Mesodermal cell (in vitro differentiated cells): Measurements from ENCODE around the gene ZDHHC1.
A peak's percentile ranks its signal among the peaks of the same experiment; 100 is the strongest.

Experiments
- H3K27ac ChIP-seq: 2 replicates; pipeline ENCODE4 v1.7.0; 2013; ENCODE audit warnings: mild to moderate bottlenecking, low read depth, low read length, moderate library complexity; ENCODE audit not compliant: severe bottlenecking
- H3K36me3 ChIP-seq: 2 replicates; pipeline ENCODE4 v1.7.1; 2013; ENCODE audit warnings: mild to moderate bottlenecking, low read length, moderate library complexity; ENCODE audit not compliant: control insufficient read depth, insufficient read depth
- H3K4me1 ChIP-seq: one replicate; pipeline ENCODE4 v1.7.1; 2013; ENCODE audit warnings: mild to moderate bottlenecking, low read length; ENCODE audit not compliant: insufficient read depth, control insufficient read depth, poor library complexity, severe bottlenecking
- H3K4me3 ChIP-seq: 2 replicates; pipeline ENCODE4 v1.7.0; 2013; ENCODE audit warnings: low read length, control low read depth, mild to moderate bottlenecking; ENCODE audit not compliant: insufficient read depth, poor library complexity, severe bottlenecking; ENCODE audit errors: extremely low read depth
- H3K9me3 ChIP-seq: 2 replicates; pipeline ENCODE4 v1.7.1; 2013; ENCODE audit warnings: mild to moderate bottlenecking, low read length, moderate library complexity; ENCODE audit not compliant: control insufficient read depth
- WGBS, 2 experiments: methylation state at CpG; one replicate each; pipeline ENCODE4 v1.1.5; 2013; ENCODE audit warnings: missing lambda C conversion rate in 2 of 2; ENCODE audit not compliant: insufficient coverage in 2 of 2; 5-methylcytosine and 5-hydroxymethylcytosine counted together

Gene ZDHHC1

DNA sequence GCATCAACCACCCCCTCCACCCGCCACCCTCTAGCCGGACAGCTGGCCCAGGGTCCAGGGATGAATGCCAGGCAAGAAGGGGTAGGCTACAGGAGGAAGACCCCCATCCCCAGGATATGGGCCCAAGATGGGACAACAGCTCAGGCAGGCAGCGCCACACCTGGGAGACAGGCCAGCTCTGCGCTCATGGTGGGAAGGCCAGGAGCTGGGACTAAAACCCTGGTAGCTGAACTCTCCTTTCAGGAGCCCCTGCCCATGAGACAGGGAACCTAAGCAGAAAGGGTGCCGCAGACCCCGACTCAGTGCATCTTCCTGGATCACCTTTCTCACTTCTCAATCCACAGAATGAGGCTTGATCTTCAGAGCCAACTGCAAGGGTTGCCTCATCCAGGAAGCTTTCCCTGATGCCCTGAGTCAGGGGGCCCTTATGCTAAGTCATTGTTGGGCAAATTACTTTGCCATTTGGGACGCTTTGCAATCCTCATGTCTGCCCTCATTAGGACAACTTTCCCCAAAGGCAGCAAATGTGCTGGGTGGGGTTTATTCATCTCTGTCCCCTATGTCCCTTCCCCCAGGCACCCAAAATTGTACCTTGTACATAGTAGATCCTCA, 9.0 kb downstream of the ZDHHC1 start:
- Histone ChIP-seq H3K36me3 (no peaks in the 10 kb centered on the region), H3K4me1 (peaks cover 17% of the 10 kb centered on the region), H3K4me3 (no peak overlapping the region), H3K27ac (no peak overlapping the region), H3K9me3 (no peaks in the 10 kb centered on the region)
- 91 to 100% methylated on average over 4 to 5 of the region's 7 CpGs for WGBS, 2 experiments

DNA sequence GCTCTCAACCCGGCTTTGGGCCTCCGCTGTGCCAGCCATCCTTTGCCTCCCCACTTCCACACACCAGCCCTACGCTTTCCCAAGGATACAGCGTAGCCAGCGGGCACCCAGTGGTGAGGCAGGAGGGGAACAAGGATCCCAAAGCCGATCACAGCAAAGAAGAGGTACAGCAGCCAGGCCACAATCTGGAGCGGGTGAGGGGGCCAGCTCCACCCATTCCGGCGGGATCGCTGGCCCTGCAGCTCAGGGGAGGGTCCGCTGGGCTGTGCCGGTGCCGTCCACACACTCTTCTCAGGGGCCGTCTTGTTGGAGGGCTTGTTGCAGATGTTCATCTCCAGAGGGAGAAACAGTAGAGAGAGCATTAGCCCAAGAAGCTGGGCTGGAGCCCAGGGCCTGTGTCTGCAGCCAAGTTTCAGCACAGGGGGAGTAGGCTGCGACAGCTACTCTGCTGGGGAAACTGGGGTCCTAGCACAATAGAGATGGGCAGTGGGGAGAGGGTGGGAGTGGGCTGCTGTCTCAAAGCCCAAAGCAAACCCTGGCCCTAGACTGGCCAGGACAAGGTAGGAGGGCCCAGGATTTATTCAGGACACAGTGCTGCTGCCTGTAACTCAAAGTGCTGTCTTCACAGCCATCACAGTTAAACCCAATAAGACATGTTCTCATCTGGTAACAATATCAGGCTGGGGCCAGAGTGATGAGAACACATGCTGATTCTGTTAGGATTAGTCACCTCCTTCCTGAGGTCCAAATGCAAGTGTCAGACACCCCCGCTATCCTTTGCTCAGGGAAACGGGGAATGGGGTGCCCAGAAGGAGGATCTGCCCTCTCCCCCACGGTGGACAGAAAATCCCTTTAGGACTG, 9.9 kb downstream of the ZDHHC1 start:
- no peaks in the 10 kb centered on the region for H3K9me3 ChIP-seq
- H3K4me3 ChIP-seq = no peak overlapping the region
- WGBS, 2 experiments = 78 to 85% methylated on average over 16 to 17 of the region's 18 CpGs
- H3K27ac ChIP-seq = peak overlapping the region; percentile 16
- no peaks in the 10 kb centered on the region for H3K36me3 ChIP-seq
- H3K4me1 ChIP-seq = peaks cover 15% of the 10 kb centered on the region

DNA sequence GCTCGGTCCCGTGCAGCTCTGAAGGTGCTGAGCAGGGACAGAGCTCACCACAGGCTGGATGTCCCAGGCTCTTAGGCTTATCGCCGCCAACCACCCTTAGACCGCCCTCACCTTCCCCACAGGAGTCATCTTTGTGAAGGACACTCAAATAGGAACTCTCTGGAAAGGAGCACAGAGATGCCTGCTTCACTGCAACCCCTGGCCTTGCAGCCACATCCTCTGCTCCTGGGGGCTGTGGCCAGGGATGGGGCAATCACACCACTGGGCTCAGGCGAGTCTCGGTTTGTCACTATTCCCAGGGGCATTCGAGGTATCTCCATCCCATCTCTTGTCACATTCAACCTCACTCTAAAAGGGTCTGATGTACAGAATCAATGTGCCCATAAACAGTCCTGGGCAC, 10.9 kb downstream of the ZDHHC1 start:
- Histone ChIP-seq H3K27ac (no peak overlapping the region), H3K36me3 (no peaks in the 10 kb centered on the region), H3K4me3 (no peak overlapping the region), H3K4me1 (peaks cover 15% of the 10 kb centered on the region), H3K9me3 (no peaks in the 10 kb centered on the region)
- WGBS, 2 experiments = 93% methylated on average over 6 to 7 of the region's 8 CpGs

DNA sequence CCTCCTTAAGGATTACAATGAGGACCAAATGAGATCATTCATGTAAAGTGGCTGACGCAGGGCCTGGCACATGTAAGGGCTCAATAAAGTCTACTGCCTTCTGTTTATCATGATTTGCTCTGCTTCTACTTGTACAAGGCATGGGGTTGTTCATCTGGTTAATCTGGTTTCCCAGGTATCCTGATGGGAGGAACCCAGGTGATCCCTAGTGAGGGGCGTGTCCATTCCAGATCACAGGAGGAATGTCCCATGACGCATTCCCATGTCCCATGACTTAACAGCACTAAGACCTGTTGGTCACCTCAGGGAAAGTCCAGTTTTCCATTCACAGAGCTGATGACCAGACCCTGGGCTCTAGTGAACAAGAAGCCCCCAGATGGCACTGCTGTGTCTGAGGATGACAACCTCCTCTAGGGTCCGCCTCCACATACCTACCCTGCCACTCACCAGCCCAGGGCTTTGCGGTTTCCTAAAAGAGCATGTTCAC, 11.5 kb downstream of the ZDHHC1 start:
- no peaks in the 10 kb centered on the region for H3K36me3 ChIP-seq
- H3K9me3 ChIP-seq = no peaks in the 10 kb centered on the region
- H3K4me1 ChIP-seq = peaks cover 15% of the 10 kb centered on the region
- 89 to 96% methylated on average over 3 to 5 of the region's 5 CpGs for WGBS, 2 experiments
- H3K4me3 ChIP-seq = no peak overlapping the region
- H3K27ac ChIP-seq = no peak overlapping the region

DNA sequence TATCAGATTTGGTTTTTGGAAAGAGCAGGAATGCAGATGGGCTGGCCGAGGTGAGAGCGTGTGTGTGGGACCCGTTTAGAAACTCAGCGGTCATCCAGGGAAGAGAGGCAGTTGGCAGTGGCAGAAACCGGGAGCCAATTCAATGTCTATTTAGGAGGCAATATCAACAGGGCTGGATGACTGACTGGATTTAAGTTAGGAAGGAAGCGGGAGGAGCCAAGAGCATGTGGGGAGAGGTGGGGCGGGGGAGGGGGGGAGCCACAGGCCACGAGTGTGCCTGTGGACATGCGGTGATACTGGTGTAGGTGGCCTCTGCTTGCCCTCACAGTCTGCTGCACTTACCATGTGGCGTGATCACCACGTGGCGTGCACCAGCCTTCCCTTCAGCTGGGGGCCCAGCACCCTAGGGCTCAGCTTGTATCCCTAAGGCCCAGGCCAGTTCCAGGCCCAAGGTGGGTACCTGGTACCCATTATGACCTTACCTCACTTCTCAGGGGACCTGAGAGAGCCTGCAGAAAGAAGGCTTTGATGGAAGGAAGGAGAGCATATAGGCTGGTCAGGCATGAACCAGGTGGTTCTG, 12.2 kb downstream of the ZDHHC1 start:
- WGBS, 2 experiments = 94 to 95% methylated on average over 12 of the region's 12 CpGs
- H3K27ac ChIP-seq = no peak overlapping the region
- peaks cover 15% of the 10 kb centered on the region for H3K4me1 ChIP-seq
- H3K36me3 ChIP-seq = no peaks in the 10 kb centered on the region
- H3K9me3 ChIP-seq = no peaks in the 10 kb centered on the region
- H3K4me3 ChIP-seq = no peak overlapping the region

DNA sequence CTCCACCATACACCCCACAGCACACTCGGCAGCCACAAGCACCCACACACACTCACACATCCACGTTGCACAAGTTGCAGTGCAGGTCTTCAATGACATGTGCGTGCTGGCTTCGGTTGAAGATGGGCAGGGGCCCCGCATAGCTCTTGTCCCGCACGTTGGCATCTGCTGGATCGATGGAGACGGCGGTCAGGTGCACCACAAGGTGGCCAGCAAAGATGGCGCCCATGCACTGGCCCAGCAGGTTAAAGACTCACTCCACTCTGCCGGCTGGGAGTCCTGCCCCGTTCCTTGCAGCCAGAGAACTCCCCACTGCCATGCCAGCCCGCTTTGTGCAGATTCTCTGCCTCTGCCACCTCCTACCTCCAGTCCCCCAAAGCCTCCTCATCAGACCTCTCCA, 15.4 kb downstream of the ZDHHC1 start:
- no peak overlapping the region for H3K27ac ChIP-seq
- peaks cover 14% of the 10 kb centered on the region for H3K4me1 ChIP-seq
- no peak overlapping the region for H3K4me3 ChIP-seq
- H3K36me3 ChIP-seq = no peaks in the 10 kb centered on the region
- no peaks in the 10 kb centered on the region for H3K9me3 ChIP-seq
- WGBS, 2 experiments = 92 to 99% methylated on average over 11 to 13 of the region's 14 CpGs

DNA sequence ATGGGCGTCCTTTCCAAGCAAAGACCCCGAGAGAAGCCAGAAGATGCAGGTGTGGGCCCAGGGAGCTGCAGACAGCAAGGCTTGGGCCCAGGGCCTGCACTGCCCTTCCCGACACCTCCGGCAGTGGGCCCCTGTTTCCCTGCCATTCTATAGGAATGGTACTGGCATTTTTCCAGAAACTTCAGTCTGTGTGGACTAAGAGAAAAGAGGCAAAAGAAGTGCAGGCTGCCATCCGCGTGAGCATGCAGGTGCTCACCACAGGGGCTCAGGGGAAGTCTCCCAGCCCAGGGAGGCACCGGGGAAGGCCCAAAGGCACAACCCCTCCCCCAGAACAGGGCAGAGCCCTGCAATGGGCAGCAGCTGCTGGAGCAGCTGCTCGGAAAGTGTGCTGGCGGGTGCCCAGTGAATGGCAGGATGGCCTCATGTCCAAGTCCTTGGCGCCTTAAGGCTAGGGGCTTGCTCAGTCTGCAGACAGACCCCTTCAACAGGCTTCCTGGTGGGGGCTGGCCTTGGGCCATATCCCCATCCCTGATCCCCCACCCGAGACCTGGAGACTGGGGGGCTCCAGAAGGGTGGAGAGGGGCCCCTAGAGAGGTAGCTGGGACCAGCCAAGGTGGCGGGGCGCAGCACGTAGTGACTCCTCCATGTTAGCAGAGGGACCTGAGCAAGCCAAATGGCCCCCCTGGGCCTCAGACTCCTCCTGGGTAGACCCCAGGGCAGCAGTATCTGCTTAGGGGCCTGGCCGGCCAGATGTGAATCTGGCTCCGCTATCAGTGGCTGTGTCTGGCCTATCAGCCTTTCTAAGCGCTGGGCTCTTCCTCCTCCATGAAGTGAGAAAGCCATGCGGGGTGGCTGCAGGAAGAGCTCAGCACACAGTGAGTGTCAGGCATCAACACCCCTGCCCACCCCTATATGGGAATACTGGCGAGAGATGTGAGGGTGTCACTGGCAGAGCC, 16.2 kb downstream of the ZDHHC1 start:
- WGBS, 2 experiments = 75 to 80% methylated on average over 14 to 17 of the region's 19 CpGs
- Histone ChIP-seq H3K4me1 (peaks cover 18% of the 10 kb centered on the region), H3K36me3 (no peaks in the 10 kb centered on the region), H3K4me3 (no peak overlapping the region), H3K27ac (no peak overlapping the region), H3K9me3 (no peaks in the 10 kb centered on the region)

DNA sequence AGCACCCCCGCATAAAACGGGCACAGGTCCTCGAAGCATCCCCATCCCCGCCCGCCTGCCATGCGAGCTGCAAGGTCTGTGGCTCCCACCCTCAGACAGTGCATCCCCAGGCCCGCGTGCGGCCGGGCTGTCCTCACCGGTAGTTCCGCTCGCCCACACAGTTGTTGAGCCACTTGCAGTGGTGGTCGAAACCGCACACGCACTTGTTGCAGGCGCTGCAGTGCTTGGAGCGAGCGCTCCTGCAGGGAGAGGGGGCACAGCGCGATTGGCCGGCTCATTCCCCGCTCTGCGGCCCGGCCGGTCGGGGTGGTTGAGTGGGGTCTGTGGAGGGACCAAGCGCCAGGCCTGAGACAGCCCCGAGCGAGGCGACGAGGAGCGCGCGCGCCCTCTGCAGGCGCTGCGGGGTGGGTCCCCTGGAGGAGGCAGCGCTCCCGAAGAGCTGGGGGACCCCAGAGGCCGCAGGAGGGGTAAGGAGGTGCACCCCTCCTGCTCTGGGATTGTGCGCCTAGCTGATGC, 17.0 kb downstream of the ZDHHC1 start:
- H3K9me3 ChIP-seq = no peaks in the 10 kb centered on the region
- no peak overlapping the region for H3K4me3 ChIP-seq
- H3K4me1 ChIP-seq = peaks cover 18% of the 10 kb centered on the region
- no peaks in the 10 kb centered on the region for H3K36me3 ChIP-seq
- H3K27ac ChIP-seq = no peak overlapping the region
- 42 to 48% methylated on average over 25 to 34 of the region's 42 CpGs for WGBS, 2 experiments

DNA sequence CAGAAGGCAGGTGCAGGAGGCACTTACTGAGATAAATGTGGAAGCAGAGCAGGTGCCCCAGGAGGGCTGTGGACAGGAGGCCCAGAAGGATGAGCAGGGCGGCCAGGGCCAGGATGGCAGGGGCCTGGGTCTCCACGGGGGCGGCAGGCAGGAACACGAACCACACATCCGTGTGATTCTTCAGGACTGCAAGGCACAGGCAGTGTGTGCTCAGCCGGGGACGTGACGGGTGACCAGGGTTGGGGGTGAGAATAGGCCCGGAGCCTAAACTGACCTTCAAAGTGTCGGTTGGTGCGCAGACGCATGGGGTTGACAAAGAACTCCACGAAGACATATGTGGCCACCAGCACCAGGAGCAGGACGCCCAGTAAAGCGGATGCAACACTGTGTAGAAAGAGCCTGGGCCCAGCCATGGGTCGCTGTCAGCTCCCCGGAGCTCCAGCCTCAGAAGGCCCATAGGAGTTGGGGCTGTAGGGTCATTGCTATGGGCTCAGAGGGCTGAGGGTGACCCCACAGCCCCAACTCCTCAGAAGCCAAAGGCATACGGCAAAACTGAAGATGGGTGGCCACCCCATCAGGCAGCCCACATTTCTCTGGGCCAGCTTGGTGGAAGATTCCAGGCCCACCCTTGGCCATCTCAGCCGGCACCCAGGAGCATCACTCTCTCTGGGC, 17.6 kb downstream of the ZDHHC1 start:
- Histone ChIP-seq H3K36me3 (no peaks in the 10 kb centered on the region), H3K4me3 (no peak overlapping the region), H3K27ac (no peak overlapping the region), H3K9me3 (no peaks in the 10 kb centered on the region), H3K4me1 (peaks cover 19% of the 10 kb centered on the region)
- WGBS, 2 experiments = 93 to 98% methylated on average over 18 to 19 of the region's 19 CpGs
